NAMALWA (cell line): ENCODE measurements around the gene PRPF31.
"Not testable (repeated sequence)": the region's sequence is repeated elsewhere in the genome, so short reads cannot be mapped to it uniquely, and the experiment has no call there.

Experiments
- DNase-seq: peaks from one replicate; pipeline ENCODE4 v3.0.0-alpha.2; 2015; ENCODE audit warnings: low spot score

Gene PRPF31

GRCh38 chr19:54115109-54116063, at the start of gene PRPF31, which contains the start of gene TFPT:
Gene PRPF31 (plus strand): TSS chr19:54115754. CDS start chr19:54118279, 2,525 bp downstream.
Gene TFPT (minus strand): TSS chr19:54115657. CDS start chr19:54115269, 388 bp downstream.
- DNase-seq: peak; percentile 99

GRCh38 chr19:54069470-54069869, 46.1 kb upstream of the PRPF31 start:
- DNase-seq: no peak

GRCh38 chr19:54073829-54074228, 41.7 kb upstream of the PRPF31 start:
- DNase-seq: no peak

GRCh38 chr19:54074851-54075250, 40.7 kb upstream of the PRPF31 start:
- no peak for DNase-seq

- DNase-seq: no peak
Observed at GRCh38 chr19:54077334-54077733, 38.2 kb upstream of the PRPF31 start.

GRCh38 chr19:54081032-54081431, 34.5 kb upstream of the PRPF31 start, which contains the start of gene TARM1:
Gene TARM1 (minus strand): TSS chr19:54081365. CDS start chr19:54081340, 25 bp downstream.
- DNase-seq: no peak

- DNase-seq: no peak
Observed at GRCh38 chr19:54084410-54084809, 31.1 kb upstream of the PRPF31 start.

GRCh38 chr19:54094426-54095000, 21.0 kb upstream of the PRPF31 start:
- no peak for DNase-seq

GRCh38 chr19:54095136-54095858, 20.3 kb upstream of the PRPF31 start:
- no peak for DNase-seq

GRCh38 chr19:54095859-54096616, 19.5 kb upstream of the PRPF31 start:
- DNase-seq: not testable (repeated sequence)

- peak; percentile 53 for DNase-seq
Observed at GRCh38 chr19:54096617-54097106, 18.9 kb upstream of the PRPF31 start.

- no peak for DNase-seq
Observed at GRCh38 chr19:54099190-54099902, 16.2 kb upstream of the PRPF31 start.

GRCh38 chr19:54099903-54100255, 15.7 kb upstream of the PRPF31 start:
- DNase-seq: not testable (repeated sequence)

- no peak for DNase-seq
Observed at GRCh38 chr19:54100561-54100960, 15.0 kb upstream of the PRPF31 start, which contains the start of gene OSCAR. Gene OSCAR (minus strand): TSS chr19:54100803. CDS start chr19:54100792, 11 bp downstream.

GRCh38 chr19:54102421-54103169, 13.0 kb upstream of the PRPF31 start, which contains the start of gene NDUFA3:
Gene NDUFA3 (plus strand): TSS chr19:54102855. CDS start chr19:54102879, 24 bp downstream.
- peak; percentile 99 for DNase-seq

GRCh38 chr19:54104998-54105715, 10.4 kb upstream of the PRPF31 start:
- no peak for DNase-seq

- DNase-seq: no peak
Observed at GRCh38 chr19:54105796-54106195, 9.8 kb upstream of the PRPF31 start.

- no peak for DNase-seq
Observed at GRCh38 chr19:54106716-54107115, 8.8 kb upstream of the PRPF31 start.

- no peak for DNase-seq
Observed at GRCh38 chr19:54107876-54108490, 7.6 kb upstream of the PRPF31 start.
